HG02884 (cell line): ENCODE results near the gene MLLT3.

Experiments
- ATAC-seq: cut with Tn5 transposase; IDR thresholded peaks from one replicate; pipeline ENCODE4 v1.9.1; 2021; ENCODE audit warnings: mild to moderate bottlenecking, moderate library complexity; ENCODE audit not compliant: unreplicated experiment

MLLT3 gene

DNA sequence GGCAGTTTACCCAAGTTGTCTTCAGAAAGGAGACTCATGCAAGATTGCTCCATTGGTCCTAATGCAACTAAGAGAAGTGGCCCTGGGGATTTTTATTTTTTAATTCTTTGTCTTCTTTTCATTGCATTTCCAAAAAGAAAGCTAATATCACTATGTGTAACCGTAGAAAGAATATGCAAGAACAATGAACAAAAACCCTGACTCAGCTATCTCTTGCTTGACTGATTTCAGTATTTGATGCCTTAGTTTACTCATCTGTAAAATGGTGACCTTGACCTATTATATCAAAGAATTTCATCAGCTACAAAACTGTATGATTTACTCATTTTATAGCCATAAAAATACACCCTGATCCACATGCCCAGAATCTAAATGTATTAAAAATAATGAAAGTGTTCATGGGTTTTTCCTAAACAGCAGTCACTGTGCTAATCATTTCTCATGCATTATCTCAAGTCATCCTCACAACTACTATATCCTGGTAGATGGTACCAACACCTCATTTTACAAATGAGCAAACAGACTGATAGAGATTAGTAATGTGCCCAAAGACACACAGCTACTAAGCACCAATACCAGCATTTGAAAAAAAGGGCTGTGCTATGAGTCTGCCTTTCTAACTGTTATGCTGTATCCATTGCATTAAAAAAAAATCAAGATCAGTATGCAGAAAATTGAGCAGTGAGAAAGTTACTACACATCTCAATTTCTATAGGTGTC lies 185.7 kb downstream of the MLLT3 start:
- ATAC-seq, result no peak

GRCh38 chr9:20428976-20429375 lies 193.3 kb downstream of the MLLT3 start:
- ATAC-seq, result no peak

DNA sequence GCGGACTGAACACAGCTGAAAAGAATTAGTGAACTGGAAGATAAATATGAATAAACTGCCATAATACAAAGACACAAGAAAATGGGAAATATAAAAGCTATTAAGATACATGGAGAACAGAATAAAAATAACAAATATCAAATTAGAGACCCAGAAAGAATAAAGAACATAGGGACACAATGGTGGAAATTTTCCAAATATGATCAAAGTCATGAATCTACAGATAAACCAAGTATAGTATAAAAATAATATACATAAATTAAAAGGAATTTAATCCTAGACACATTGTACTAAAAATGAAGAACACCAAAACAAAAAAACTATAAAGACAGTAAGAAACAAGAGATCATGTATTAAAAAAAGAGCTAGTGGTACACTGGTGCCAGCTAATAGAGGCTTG lies 194.9 kb downstream of the MLLT3 start:
- ATAC-seq, result no peak

GRCh38 chr9:20426019-20426418 lies 196.3 kb downstream of the MLLT3 start:
- ATAC-seq, result peak; percentile 76

DNA sequence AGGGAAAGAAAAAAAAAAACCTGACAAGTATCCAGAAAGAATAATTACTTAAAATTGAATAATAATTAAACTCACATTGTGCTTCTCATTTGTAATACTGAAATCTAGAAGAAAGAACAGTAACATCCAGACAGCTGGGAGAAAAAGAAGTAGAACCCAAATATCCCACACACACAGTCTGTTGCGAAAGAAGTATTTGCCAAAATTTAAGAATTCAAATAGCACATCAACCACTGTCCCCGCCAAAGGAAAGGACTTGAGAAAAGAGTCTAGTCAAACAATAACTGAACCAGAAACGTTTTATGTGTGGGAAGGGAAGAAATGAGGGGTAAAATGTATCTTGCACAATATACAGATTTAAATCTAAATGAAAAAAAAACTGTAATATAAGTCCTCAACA lies 202.8 kb downstream of the MLLT3 start:
- no peak for ATAC-seq

GRCh38 chr9:20418485-20418884 lies 203.8 kb downstream of the MLLT3 start:
- no peak for ATAC-seq

- ATAC-seq, result no peak
These were observed 204.8 kb downstream of the MLLT3 start for GRCh38 chr9:20417373-20418080.

- no peak for ATAC-seq
These were observed 208.1 kb downstream of the MLLT3 start for GRCh38 chr9:20414150-20414549.

DNA sequence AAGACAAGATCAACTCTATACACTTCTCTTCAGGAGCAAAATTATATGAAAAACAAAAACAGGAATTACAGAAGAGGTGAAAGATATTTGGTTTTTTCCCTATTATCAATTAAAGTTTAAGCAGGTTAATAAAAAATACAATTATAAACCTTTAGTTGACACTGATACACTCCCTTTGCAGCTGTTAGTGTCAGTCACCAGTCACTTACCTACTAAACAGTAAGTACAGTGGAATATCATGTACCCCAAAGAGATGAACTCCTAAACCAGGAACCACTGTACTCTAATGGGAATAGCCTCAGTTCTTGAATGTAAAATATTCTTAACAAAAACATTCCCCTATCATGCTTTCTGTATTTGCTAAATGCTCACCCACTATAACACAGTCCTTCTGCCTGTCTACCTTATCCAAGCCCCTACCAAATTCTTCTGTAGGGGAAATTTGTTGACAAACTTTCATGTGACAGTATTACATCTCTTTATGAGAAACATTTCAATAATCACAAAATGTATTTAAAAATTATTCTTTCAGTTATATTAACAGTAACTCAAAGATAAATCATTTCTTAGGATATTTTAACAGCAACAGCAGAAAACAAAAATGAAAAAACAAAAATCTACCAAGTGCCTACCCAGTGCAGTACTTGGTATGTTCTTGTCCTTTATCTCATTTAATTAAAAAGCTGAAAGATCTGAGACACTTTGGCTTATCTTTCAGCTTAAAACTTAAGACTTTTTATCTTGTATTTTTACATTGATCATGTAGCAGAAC lies 212.8 kb downstream of the MLLT3 start:
- no peak for ATAC-seq

DNA sequence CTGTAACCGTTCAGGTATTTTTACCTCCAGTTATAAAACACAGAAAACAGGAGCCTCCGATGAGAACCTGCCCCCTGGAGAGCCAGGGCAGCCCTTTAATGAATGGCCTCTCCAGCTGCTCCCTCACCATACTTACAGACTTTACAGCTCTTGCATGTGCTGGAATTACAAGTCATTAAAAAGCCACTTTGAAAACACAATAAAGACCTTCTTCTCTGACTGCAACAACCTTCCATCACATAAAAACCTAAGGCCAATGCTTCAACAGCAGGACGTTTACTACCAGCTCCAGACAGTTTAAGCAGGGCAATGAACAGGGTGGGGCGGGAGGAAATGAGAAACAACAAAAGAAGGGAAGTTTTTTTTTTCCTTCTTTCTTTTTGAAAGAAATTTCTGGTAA lies 213.8 kb downstream of the MLLT3 start:
- ATAC-seq, result no peak

- ATAC-seq, result no peak
These were observed 215.3 kb downstream of the MLLT3 start for GRCh38 chr9:20407013-20407412.

DNA sequence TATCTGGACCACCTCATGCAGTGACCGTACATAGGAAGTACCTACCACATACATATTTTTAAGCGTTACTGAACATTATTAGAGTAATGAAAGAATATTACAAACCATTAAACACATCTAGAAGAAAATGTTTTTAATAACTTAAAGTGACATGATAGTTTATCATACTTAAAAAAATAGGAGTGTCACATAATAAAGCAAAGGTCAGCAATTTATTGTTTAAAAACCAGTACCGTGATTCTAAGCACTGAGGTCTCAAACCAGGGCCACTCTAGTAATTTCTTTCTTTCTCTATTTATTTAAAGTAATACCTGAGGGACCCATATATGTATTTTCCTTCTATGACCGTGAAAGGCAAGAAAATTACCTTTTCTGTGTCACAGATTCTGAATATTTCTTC lies 216.0 kb downstream of the MLLT3 start:
- ATAC-seq, result no peak

GRCh38 chr9:20405616-20406015 lies 216.7 kb downstream of the MLLT3 start:
- ATAC-seq, result no peak

DNA sequence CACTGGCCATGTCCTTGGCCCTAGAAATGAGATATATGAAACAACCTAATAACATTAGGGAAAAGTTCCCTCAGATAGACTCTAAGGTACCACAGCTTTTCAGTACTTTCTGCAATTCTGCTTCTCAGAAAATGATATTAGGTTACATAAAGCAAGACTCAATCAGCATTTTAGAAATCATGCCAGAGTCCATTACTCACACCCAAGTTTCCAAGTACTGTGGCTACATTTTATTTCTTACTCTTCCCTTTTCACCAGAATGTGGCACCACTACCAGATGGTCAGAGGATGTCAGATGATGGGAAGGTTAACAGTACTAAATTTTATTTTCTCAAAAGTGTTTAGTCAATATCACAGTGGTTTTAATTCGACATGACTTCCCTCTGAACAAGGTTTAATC lies 217.2 kb downstream of the MLLT3 start:
- ATAC-seq, result no peak

DNA sequence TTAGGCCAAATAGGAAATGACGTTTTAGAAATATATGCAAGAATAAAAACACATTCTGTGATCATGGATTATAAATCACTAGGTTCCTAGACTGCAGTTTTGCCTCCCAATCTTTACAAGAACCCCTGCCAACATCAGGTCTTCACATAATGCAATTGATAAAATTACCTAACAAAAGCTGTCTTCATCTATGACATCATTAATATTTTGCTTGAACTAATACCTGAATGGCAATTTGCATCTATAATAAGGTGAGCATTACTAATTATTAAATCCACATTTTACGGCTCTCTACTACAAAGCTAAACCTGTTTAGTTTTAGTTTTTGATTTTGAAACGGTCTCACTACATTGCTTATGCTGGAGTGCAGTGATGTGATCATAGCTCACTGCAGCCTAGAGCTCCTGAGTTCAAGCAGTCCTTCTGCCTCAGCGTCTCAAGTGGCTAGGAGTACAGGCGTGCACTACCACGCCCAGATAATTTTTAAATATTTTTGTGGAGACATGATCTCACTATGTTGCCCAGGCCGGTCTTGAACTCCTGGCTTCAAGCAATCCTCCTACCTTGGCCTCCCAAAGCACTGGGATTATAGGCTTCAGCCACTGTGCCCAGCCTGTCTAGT lies 218.0 kb downstream of the MLLT3 start:
- ATAC-seq, result no peak

- no peak for ATAC-seq
These were observed 219.0 kb downstream of the MLLT3 start for GRCh38 chr9:20403346-20403745.

GRCh38 chr9:20402273-20402875 lies 219.9 kb downstream of the MLLT3 start:
- ATAC-seq, result no peak

DNA sequence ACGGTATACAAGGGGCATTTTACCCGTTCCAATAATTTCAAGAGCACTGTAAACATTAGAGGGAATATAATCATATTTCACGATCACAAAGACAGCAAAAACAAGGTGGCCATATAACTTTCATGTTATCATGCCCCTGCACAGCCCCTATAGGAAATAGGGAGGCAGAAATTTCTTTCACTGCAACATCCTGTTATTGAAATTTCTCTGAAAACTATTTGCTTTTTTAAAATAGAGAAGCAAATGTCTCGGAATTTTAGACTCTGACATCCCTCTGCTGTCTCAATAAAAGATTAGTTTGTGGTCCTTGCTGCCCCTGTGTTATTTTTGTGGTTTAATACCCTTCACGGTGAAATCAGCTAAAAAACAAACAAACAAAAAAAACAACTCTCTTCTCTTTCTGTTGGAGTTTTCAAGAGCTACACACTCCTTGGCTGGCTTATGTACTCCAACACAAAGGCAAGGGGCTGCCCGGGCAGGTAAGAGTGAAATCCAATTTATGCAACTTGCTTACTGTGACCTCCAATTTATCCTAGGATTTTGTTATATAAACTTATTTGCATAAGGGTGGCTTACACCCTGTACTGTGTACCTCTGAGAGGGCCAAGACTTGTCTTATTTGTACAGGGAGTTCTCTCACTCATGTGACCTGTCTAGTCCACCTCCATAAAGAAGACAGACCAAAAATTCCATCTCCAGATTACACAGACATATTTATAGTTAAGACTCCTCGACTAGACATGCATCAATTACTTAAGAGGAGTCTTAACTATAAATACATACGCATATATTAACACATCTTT lies 223.6 kb downstream of the MLLT3 start:
- no peak for ATAC-seq

- ATAC-seq, result no peak
These were observed 225.0 kb downstream of the MLLT3 start for GRCh38 chr9:20397348-20397747.

DNA sequence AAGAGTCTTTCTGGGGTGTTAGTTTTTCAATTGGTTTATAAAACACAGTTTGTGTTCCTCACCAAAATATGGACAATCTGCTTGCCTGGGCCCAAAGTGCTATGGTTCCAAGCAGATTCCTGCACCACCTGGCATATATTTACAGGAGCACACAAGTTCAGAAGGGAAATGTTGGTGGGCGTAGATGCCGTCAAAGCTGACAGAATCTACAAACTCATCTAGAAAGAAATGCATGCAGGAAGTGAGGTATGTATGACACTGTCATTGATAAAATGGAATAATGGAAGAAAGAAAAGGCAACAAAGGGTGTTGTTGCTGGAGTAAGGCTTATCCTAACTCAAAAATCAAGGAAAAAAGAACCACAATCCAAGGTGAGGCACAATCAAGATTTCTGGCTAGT lies 225.8 kb downstream of the MLLT3 start:
- ATAC-seq, result no peak
